HG03354 (cell line): Measurements from ENCODE around the gene COQ10A.
"Not testable (repeated sequence)": the region's sequence is repeated elsewhere in the genome, so short reads cannot be mapped to it uniquely, and the experiment has no call there.

Experiments used
- ATAC-seq: cut with Tn5 transposase; IDR thresholded peaks from one replicate; pipeline ENCODE4 v1.9.1; 2021; ENCODE audit warnings: mild to moderate bottlenecking; ENCODE audit not compliant: unreplicated experiment, poor library complexity, severe bottlenecking

COQ10A gene

GRCh38 chr12:56241424-56242303 is 25.1 kb upstream of the COQ10A start:
- ATAC-seq: no peak

- no peak for ATAC-seq
Measured at GRCh38 chr12:56242986-56243385, 23.8 kb upstream of the COQ10A start.

DNA sequence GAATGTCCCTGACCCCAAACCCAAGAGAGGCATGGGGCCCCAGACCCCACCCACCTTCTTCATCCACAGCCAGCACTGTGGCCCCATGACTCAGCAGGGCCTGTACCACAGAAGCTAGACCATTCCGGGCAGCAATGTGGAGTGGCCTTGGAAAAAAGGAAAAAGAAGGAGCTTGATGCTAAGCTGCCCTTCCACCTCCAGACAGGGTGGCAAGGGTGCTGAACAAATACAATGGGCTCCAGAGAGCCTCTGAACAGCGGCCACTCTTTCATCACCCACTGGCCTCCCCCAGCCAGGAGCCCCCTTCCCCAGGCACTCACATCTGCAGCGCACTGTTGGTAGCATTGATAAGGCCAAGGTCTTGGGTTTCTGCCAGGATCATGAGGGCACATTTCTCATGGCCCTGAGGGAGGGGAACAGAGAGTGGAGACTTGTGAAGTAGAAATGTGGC is 23.0 kb upstream of the COQ10A start:
- ATAC-seq: no peak

GRCh38 chr12:56244494-56244893 is 22.2 kb upstream of the COQ10A start:
- no peak for ATAC-seq

- no peak for ATAC-seq
Measured at GRCh38 chr12:56247923-56248322, 18.8 kb upstream of the COQ10A start.

DNA sequence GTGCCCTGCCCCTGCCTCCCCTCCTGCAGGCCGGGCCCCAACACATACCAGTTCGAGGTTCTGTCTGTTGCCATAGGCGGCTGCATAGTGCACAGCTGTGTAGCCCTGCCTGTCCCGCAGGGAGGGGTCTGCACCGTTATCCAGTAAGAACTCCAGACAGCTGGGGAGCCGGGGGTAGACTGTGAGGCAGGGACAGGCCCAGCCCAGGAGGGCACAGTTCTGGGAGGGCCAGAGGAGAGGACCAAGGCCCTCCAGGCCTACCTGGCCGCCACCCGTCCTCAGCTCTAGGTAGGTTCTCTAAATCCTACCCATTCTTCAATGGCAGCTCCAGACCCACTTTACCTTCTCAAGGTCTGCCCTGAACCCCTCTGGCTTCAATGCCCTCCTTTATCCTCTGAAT is 18.0 kb upstream of the COQ10A start:
- ATAC-seq: no peak

DNA sequence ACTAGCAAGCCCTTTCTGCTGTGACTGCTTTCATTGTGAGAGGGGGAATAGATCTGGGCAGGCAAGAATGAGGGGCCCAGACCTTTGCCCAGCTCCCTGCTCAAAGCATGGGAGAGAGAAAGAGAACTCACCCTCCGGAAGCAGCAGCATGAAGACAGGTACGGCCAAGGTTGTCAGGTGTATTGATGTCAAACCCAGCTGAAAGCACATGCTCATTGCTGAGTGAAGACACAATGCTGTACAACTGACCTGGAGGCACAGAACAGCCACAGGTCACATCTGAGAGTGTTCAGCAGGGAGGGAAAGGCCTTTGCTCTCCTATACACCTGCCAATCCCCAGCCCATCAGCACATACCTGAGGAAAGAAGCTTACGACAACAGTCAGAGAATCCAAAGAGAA is 14.1 kb upstream of the COQ10A start:
- ATAC-seq: no peak

GRCh38 chr12:56253091-56253490 is 13.7 kb upstream of the COQ10A start:
- ATAC-seq: no peak

- ATAC-seq: no peak
Measured at GRCh38 chr12:56255671-56256070, 11.1 kb upstream of the COQ10A start.

DNA sequence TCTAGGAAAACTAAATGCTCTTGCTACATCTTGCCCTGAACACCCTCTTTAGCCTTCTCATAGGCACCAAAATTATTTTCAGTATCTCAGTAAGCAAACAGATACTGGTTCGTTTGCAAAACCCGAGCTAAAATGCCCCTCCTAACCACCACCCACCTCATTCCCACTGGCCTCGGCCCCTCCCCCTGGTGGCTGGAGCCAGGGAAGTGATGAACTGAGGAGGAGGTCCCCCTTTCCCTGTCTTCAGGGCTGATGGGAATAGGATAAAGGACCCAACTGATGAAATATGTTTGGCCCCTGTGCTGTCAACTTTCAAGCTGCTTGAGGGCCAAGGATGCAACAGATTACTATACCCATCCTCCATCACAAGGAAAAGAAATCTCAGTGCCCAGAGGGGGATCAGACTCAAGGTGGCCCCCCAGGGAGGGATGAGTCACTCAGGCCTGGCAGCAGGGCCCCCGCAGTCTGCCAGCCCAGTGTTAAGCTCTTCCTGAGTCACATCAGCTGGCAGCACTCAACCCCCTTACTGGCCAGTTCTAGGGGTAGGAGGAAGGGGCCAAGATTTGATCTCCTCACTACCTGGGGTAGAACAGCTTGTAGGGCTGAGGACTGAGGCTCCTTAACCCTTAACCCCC is 10.3 kb upstream of the COQ10A start:
- ATAC-seq: no peak

GRCh38 chr12:56257071-56257470 is 9.7 kb upstream of the COQ10A start:
- no peak for ATAC-seq

- no peak for ATAC-seq
Measured at GRCh38 chr12:56257491-56258067, 9.2 kb upstream of the COQ10A start.

GRCh38 chr12:56258068-56258819 is 8.5 kb upstream of the COQ10A start, which contains the start of gene ANKRD52:
Gene ANKRD52 (minus strand): TSS chr12:56258384. CDS start chr12:56258269, 115 bp downstream.
- peak; percentile 95 for ATAC-seq

DNA sequence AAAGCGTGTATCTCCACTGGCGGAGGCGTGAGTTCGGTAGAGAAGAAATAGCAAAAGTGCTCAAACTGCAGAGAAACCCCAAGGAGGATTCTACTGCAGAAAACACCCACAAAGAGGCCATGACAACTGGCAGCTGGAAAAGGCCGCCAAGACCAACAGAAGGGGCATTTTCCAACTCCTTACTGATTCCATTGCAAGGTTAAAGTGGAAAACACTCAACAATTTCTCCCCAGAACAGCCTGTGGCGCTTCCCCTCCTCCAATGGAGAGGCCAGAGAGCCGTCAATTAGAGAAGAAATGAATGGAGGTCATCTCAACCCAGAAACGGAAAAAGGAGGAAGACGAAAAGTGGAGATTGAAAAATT is 7.9 kb upstream of the COQ10A start:
- ATAC-seq: no peak

- ATAC-seq: no peak
Measured at GRCh38 chr12:56260380-56260779, 6.4 kb upstream of the COQ10A start.

DNA sequence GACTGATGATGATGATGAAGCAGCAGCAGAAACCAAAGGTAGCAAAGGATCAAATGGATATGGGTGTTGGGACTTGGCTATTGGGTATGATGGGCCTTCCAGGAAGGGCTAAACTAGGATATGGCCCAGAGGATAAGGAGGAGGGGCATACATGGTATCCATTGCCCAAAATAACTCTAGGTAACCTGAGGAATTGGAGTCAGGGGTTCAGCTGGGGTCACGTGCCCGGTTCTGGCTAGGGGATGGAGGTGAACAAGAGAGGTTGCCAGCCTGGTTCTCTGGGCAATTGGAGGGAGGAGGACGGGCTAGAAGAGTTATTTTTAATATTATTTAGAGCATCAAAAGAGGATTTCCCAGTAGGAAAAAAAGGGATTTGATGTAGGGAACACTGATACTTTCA is 5.8 kb upstream of the COQ10A start:
- ATAC-seq: no peak

DNA sequence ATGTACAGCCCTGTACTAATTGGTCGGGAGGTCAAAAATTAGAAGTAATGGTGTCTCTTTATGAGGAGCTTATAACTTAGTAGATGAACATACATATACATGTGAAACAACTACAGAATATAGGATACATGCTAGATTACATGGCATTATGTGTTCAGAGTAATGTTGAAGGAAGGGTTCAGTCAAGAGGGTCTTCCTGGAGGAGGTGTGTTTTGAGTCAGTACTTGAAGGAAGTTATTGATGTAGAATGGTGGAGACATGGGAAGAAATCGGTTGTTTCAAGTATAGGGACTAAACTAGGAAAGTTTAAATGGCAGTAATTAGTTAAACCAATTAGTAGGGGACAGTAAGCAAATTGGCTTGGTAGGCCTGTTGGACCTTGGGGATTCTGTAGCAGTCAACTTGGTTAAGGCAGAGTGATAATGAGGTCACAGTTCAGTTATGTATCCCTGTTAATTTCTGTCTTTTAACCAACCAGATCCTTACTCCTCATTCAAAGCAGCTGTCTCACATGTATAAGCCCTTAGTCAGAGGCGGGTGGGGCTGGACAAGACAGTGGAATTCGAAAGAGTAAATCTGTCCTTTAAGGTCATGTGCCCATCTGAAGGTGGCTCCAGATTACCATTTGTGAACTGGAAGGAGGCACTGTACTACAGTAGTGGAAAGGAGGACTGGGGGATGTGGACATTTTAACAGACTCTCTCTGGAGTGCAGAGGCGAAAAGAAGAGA is 5.1 kb upstream of the COQ10A start:
- ATAC-seq: no peak

- not testable (repeated sequence) for ATAC-seq
Measured at GRCh38 chr12:56262955-56263354, 3.8 kb upstream of the COQ10A start.

DNA sequence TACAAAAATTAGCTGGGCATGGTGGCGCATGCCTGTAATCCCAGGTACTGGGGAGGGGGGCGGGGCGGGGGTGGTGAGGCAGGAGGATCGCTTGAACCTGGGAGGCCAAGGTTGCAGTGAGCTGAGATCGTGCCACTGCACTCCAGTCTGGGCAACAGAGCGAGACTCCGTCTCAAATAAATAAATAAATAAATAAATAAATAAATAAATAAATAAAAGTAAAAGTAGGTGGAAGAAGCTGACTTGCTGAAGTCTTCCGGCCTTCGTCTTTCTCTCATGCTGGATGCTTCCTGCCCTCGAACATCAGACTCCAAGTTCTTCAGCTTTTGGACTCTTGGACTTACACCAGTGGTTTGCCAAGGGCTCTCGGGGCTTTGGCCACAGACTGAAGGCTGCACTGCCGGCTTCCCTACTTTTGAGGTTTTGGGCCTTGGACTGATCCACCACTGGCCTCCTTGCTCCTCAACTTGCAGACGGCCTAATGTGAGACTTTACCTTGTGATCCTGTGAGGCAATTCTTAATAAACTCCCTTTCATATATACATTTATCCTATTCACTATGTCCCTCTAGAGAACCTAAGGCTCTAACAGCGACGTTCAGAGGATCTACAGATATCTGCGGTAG is 562 bp upstream of the COQ10A start:
- not testable (repeated sequence) for ATAC-seq
